Pons (tissue), 1 donor: ENCODE measurements around the gene OR51G2.
"Not testable (repeated sequence)": the region's sequence is repeated elsewhere in the genome, so short reads cannot be mapped to it uniquely, and the experiment has no call there.

Source experiments
- DNase-seq: peaks from one replicate; pipeline ENCODE4 v3.0.0-alpha.2; 2016; ENCODE audit warnings: low spot score

OR51G2 gene

DNA sequence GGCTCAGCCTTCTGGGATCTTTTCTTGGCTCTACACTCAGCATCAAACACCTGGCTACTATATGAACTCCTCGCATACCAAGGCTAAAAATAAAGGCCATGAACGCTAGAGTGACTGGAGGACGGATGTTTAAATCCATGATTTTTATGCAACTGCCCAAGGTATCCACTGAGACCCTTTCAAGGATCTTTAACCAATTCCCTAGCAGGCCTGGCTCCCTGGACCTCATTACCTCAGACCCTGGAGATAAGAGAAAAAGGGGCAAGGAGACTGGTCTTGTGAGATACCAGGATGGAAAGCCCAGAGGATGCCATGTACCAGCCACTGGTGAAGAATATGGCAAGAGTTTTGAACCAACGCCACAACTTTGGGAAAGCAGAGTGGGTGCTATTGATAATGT, at the start of gene OR51G2:
TSS of gene OR51G2 (minus strand) at position 101 of the 400 bp plus-strand sequence. CDS start 3,687 bp downstream, outside the sequence.
- no peak for DNase-seq

DNA sequence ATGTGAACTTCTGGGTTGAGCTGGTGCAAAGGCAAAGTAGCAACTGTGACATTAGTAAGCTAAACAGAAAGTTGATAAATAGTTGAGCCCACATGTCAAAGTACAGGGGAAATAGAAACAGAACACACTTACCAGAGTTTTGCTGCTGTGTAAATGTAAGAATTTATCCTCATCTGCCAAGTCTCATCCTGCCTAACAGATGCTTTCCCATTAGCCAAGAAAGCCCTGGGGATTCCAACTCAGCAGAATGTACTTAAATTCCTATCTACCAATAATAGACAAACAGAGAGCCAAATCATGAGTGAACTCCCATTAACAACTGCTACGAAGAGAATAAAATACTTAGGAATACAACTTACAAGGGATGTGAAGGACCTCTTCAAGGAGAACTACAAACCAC, 43.7 kb upstream of the OR51G2 start:
- DNase-seq = peak; percentile 12

DNA sequence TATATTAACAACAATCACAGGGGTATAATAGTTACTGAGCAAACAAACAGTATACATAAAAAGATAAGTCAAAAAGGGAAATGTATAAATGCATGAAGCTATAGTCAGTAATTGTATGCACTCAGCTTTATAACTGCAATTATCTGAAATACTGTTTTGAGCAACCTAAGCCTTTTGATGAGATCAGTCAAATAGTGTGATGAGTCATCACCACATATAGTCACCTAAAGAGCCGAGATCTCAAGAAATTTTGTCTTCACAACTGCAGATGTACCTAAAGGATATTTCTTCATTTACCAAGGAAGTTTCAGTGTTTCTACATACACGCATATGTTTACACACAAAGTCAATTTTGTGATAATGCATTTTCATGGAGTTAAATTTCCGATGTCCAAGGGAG, 41.7 kb upstream of the OR51G2 start:
- DNase-seq = no peak

GRCh38 chr11:4957396-4957795, 38.2 kb upstream of the OR51G2 start:
- DNase-seq = no peak

DNA sequence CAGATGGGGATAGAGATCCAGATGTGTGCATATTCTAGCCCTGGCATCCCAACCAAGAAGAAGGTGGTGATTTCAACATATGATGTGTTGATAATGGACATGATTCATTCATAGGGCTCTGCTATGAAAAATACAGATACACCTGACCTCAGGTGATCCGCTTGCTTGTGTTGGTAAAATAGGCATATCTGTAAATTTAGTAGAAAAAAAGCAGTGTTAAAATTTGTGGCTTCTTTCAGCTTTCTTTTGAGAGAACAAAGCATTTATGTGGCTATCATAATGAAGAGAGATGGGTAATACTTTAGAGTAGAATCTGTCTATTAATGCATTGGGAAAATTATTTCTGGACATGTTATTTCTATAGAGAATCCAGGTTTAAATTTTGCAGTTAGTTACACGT, 36.5 kb upstream of the OR51G2 start, which contains the start of gene OR51A2:
TSS of gene OR51A2 (minus strand) at position 101 of the 400 bp plus-strand sequence. CDS start at position 101, 0 bp downstream.
- not testable (repeated sequence) for DNase-seq

DNA sequence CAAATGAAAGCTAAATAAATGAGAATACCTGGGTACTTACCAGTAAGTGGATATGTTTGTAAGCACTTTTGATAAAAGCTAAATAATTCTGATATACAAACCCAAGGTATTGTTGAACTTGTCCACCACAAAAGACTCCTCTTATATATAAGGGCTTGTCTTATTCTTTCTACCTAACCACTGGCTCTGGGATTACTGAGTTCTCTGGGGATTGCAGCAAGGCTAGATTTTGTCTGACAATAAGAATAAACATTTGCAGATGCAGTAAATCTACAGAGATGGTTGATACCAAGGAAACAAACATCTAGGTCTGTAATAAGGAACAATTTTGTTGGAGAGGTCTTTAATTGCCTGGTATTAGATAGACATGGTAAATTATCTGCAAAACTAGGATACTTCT, 28.4 kb upstream of the OR51G2 start, which contains the start of gene OR51A4:
TSS of gene OR51A4 (minus strand) at position 101 of the 400 bp plus-strand sequence. CDS start 505 bp downstream, outside the sequence.
- DNase-seq = no peak

GRCh38 chr11:4936745-4937144, 17.6 kb upstream of the OR51G2 start:
- no peak for DNase-seq

- no peak for DNase-seq
Observed at GRCh38 chr11:4932751-4933150, 13.6 kb upstream of the OR51G2 start.

DNA sequence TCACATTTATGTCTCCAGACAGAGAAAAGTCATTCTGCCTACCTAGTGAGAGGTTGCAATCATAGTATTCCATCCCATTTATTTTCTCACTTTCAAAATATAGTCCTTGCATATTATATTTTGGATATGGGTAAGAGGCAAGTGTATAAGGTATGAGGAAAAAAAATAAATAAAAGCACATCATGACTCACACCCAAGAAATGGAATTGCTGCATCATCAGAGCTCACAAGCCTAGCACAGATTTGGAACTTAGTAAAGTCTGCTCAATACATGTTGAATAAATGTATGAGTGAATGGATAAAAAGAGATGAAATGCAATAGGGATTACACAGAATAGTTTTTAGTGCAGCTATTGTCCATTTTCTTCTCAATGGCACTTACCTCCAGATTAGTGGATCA, 7.5 kb upstream of the OR51G2 start:
- DNase-seq = no peak

- no peak for DNase-seq
Observed at GRCh38 chr11:4924239-4924638, 5.1 kb upstream of the OR51G2 start, which contains the start of gene OR51G1. OR51G1 (minus strand) TSS chr11:4924339; CDS start chr11:4924339, 0 bp downstream.

GRCh38 chr11:4922304-4922703, 3.2 kb upstream of the OR51G2 start:
- no peak for DNase-seq

- no peak for DNase-seq
Observed at GRCh38 chr11:4921796-4922195, 2.6 kb upstream of the OR51G2 start.

- DNase-seq = no peak
Observed at GRCh38 chr11:4916581-4916980, 2.6 kb downstream of the OR51G2 start.

DNA sequence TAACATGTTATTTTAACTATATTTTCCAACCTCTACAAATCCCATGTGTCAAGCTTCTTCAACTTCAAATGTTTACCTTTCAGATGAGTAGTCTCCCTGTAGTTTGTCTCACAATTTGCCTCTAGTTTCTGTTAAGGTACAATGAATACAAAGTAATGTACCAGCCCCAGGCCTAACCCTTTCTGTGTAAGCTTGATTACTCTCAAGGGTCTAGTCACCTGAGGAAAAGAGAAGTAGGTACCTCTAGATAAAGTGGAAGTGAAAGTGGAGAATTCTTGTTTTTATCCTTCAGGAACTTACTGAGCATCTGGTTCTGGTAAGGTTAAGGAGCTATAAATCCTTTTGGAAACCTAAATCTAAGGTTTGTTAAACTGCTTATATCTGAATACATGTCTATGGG, 15.7 kb downstream of the OR51G2 start, which contains the start of gene OR51A7:
TSS of gene OR51A7 (plus strand) at position 300 of the 400 bp plus-strand sequence. CDS start 3,587 bp downstream, outside the sequence.
- DNase-seq = no peak

DNA sequence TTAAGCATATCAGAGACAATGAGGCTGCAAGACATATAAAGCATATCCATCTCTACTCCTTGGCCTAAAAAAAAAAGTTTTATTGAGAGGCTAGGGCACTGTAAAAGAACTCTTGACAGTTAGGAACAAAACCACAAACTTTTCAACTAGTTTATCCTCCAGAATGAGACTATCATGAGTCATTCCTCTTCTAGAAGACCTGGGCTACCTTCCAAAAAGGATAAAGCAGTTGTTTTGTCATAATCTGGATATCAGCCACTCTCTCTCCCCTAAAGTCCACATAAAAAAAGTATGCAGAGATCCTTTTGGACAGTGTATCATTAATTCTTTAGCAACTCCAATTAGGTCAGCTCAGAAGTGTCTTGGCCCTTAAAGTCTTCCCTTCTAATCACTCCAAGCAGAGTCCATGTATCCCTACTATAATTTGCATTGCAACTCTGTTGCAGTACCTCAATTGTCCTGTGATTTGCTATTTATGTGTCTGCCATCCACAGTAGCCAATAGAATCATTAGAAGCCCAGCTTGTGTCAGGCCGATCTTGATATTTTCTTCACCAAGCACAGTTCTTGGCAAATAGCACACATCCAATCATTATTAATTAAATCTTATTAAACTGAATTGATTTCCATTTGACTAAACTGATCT, 27.0 kb downstream of the OR51G2 start:
- no peak for DNase-seq

- no peak for DNase-seq
Observed at GRCh38 chr11:4890279-4890678, 28.9 kb downstream of the OR51G2 start.

DNA sequence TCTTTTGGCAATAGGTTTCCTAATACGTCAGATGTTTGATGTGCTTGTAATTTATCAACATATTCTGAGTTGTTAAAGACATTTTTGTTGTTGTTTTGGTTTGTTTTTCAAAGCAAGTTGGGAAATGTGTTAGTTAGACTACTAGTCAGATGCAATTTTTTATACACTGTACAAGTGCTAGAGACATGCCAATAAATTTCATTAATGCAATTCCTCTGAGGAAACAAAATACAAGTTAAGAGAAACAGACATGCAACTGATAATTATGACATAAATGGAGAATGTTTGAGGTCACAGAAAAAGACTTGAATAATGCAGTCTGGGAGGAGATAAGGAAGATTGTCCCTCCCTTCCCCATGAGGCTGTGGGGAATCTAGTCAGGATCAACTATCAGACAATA, 31.6 kb downstream of the OR51G2 start:
- no peak for DNase-seq

- no peak for DNase-seq
Observed at GRCh38 chr11:4886186-4886585, 33.0 kb downstream of the OR51G2 start.

GRCh38 chr11:4884361-4884760, 34.8 kb downstream of the OR51G2 start:
- no peak for DNase-seq

GRCh38 chr11:4882543-4882942, 36.6 kb downstream of the OR51G2 start:
- DNase-seq = no peak

- DNase-seq = no peak
Observed at GRCh38 chr11:4881860-4882500, 37.2 kb downstream of the OR51G2 start, which contains the start of gene OR51T1. OR51T1 (plus strand) TSS chr11:4881900; CDS start chr11:4881900, 0 bp downstream.

GRCh38 chr11:4881188-4881587, 38.0 kb downstream of the OR51G2 start:
- no peak for DNase-seq

DNA sequence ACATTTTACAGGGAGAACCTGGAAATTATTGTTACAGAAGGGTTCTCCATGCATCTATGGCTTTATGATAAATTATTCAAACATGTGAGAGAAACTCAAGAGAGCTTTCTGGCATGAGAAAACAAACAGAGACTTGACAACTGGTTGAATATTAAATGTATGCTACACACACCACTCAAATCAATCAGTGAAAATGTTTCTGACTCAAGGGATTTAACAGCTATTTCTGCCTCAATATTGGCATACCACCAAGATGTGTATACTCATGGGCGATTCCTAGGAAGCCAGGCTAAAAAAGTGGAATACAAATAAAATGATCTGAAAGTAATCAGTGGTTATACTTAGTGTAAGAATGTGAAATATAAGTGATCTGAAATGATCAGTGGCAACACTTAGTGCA, 53.3 kb downstream of the OR51G2 start:
- no peak for DNase-seq
